ENCODE measurements around the gene MBLAC1.
"Not testable (repeated sequence)": the region's sequence is repeated elsewhere in the genome, so short reads cannot be mapped to it uniquely, and the experiment has no call there.

The MBLAC1 gene

DNA sequence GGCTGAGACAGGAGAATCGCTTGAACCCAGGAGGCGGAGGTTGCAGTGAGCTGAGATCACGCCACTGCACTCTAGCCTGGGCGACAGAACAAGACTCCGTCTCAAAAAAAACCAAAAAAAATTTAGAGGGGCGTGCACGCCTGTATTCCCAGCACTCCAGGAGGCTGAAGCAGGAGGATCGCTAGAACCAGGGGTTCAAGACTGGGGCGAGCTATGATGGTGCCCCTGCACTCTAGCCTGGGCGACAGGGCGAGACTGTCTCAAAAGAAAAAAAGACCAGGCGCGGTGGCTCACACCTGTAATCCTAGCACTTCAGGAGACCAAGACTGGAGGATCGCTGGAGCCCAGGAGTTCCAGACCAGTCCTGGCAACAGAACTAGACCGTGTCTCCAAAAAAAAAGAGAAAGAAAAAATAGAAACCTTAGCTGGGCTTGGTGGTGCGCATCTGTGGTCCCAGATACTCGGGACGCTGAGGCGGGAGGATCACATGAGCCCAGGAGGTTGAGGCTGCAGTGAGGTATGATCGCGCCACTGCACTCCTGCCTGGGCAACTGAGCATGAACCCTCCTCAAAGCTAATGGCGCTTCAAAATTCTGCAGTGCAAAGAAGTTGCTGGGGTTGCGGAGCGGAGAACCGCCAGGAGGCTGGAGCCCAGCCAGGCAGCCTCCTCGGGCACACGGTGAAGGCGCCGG lies 382 bp upstream of the MBLAC1 start:
- no peak for DNase-seq

DNA sequence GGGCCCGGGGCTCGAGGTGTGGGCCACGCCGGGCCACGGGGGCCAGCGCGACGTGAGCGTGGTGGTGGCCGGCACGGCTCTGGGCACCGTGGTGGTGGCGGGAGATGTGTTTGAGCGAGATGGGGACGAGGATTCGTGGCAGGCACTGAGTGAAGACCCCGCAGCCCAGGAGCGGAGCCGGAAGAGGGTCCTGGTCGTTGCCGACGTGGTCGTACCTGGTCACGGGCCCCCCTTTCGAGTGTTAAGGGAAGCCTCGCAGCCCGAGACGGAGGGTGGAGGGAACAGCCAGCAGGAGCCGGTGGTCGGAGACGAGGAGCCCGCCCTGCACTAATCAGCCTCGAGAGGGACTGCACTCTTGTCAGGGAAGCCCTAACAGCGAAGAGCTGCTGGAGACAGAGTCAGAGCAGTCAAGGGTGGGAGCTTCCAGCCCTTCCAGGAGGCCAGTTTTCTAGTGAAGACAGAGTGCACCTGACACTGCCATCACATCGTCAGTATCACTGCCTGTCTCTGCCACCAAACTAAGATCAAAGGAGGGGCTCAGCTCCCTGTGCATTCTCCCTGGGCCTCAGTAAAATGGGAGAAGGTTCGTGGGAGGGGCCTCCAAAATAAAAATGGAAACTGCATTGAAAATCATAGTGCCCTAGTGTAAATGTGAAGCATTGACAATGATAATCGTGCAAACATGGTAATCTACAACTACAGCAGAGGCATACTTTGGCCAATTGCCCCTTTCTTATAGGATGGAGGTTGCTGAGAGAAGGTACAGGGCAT lies 1.3 kb downstream of the MBLAC1 start:
- no peak for DNase-seq

DNA sequence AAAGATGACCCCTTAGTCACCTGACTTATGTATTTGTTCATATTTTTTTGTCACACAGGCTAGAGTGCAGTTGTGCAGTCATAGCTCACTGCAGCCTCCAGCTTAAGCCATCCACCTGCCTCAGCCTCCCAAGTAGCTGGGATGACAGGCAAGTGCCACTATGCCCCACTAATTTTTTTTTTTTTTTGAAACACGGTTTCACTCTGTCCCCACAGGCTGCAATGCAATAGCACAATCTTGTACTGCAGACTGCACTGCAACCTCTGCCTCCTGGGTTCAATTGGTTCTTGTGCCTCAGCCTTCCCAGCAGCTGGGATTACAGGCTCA lies 1.8 kb downstream of the MBLAC1 start:
- no peak for DNase-seq

DNA sequence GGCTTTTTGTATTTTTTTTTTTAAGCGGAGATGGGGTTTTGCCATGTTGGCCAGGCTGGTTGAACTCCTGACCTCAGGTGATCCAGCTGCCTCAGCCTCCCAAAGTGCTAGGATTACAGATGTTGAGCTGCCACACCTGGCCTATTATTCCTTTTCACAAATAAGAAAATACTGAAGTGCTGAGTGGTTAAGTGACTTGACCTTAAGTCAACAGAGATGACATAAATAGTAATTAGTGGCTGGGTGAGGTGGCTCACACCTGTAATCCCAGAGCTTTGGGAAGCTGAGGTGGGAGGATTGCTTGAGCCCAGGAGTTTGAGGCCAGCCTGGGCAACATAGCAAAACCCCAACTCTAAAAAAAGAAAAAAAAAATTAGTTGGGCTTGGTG lies 3.4 kb downstream of the MBLAC1 start:
- peak; percentile 31 for DNase-seq

DNA sequence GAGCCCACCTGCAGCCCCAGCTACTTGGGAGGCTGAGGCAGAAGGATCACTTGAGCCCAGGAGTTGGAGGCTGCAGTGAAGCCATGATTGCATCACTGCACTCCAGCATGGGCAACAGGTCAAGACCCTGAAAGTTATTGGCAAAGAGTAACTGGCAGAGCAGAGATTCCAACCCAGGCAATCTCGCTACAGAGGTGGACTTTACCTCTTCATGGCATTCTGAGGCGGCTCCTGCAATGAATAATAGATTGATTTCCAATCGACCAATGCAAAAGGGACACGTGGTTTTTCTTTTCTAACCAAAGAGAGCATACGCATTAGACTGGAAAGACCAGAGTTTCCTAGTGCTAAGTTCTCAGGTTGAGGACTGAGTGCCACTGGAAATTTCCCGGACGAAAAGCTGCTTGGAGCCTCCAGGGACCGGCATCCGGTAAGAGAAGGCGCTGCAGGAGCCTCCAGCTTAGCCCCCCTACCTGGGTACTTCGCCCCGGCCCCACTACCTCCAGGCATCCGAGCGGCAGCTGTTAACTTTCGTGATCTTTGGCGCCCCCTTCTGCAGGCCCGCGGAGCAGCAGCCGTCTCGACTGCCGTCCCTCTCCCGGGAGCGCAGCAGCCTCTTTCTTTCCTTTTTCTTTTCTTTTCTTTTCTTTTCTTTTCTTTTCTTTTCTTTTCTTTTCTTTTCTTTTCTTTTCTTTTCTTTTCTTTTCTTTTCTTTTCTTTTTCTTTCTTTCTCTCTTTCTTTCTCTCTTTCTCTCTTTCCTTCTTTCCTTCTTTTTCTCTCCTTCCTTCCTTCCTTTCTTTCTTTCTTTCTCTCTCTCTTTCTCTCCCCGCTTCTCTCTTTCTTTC lies 4.1 kb downstream of the MBLAC1 start:
- peak; percentile 27 for DNase-seq

DNA sequence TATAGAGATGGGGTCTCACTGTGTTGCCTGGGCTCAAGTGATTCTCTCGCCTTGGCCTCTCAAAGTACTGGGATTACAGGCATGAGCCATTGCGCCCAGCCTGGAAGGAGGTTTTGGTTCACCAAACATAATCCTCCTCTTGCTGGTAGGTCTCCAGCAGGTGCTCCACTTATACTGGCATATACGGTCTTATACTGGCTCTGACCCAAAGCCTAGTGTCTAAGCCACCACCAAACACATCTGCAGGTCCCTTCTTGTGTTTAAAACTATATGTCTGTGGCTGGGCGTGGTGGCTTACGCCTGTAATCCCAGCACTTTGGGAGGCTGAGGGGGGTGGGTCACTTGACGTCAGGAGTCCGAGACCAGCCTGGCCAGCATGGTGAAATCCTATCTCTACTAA lies 5.4 kb downstream of the MBLAC1 start:
- no peak for DNase-seq

DNA sequence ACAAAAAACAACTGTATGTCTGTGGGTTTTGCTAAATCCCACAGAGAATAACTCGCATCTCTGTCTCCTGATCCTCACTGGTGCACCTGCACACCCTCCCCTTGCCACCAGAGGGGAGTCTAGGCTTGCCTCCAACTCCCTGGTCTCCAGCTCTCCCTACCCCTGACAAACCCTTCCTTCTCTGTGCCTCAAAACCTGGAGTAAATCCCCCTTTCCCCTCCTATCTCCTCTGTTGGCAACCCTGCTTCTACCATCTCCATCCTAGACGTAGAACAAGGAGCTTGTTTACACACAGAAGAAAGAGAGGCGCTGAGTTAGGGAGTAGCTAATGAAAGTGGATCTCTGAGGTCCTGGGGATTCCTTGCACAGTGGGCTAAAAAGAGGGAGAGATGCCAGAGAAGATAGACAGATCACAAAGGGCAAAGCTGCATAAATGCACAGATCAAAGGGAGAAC lies 6.0 kb downstream of the MBLAC1 start:
- DNase-seq, result peak; percentile 14

DNA sequence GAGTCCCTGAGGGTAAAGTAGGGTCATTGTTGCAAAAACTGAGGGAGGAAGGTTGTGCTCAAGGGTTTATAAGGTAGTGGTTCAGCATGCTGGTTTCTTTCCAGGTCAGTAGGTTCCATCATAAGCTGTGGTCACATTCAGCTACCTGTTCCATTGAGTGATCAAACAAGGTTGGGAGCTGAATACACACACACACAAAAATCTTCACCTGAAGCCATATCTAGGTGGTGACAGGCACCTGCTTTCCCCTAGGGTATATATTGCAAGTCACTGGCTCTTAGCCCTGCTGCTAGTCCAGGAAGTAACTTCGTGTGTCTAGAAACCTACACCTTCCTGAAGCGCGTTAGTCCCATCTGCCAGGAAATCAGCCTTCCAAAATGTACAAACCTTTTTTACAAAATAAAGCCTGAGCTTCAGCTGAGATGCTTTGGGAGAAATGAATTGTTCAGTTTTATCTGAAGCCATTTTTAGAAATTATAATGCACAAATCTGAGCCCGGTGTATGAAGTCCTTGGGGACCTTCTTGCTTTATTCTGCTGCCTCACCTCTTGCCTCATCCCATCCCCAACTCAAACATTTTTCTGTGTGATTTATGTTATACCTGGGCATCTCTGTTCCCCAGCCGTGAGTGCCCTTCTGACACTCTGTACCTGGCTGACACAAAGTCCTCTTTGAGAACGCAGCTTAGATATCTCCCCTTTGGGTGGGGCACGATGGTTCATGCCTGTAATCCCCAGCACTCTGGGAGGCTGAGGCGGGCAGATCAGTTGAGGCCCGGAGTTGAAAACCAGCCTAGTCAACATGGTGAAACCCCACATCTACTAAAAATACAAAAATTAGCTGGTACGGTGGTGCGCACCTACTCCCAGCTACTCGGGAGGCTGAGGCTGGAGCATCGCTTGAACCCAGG lies 11.3 kb downstream of the MBLAC1 start:
- DNase-seq, result no peak

DNA sequence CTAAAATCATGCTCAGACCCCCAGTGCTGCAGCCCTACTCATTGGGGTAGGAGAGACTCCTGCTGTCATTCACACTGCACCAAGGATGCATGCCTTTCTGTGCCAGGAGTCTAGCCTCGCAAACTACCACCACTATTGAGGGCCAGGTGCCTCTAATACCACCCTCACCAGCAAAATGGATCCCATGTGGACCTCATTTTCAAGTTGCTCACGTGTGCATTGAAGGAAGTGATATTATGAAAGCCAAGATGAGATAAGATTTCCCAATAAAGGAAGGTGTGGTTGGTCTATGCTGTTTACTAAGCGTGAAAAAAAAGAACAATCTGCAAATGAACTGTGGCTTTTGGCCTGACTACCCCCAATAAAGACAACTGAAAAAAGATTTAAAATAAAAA lies 14.8 kb downstream of the MBLAC1 start:
- no peak for DNase-seq

DNA sequence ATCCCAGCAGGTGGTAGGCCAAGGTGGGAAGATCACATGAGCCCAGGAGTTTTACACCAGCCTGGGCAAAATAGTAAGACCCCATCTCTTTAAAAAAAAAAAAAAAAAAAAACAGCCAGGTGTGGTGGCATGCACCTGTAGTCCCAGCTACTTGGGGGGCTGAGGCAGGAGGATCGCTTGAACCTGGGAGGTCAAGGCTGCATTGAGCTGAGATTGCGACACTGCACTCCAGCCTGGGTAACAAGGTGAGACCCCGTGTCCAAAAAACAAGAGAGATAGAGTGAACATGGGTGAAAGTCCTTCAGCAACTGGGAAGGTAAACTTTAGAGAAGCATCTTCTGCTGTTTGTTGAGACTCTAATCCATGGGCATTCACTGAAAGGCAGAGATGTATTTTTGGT lies 15.7 kb downstream of the MBLAC1 start:
- DNase-seq, result no peak

DNA sequence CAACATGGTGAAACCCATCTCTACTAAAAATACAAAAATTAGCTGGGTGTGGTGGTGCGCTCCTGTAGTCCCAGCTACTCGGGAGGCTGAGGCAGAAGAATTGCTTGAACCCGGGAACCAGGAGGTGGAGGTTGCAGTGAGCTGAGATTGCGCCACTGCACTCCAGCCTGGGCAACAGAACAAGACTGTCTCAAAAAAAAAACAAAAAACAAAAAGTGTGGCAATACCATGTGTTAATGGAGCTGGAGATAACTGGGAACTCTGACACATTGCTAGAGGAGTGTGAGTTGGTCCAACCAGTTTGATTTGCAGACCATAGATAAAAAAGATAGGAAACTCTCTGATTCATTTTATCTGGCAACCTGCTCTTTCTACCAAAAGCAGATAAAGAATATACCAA lies 19.6 kb downstream of the MBLAC1 start:
- not testable (repeated sequence) for DNase-seq

DNA sequence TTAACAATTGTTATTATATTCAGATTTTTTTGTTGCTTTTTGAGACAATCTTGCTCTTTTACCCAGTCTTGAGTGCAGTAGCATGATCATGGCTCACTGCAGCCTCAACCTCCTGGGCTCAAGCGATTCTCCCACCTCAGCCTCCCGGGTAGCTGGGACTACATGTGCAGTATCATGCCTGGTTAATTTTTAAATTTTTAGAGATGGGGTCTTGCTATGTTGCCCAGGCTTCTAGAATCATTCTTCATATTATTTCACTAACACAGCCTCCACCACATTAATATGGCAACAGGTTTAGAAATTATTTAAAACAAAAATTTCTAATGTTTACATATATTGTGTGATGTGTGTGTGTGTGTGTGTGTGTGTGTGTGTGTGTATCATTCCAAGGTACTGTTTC lies 20.5 kb downstream of the MBLAC1 start:
- DNase-seq, result no peak

DNA sequence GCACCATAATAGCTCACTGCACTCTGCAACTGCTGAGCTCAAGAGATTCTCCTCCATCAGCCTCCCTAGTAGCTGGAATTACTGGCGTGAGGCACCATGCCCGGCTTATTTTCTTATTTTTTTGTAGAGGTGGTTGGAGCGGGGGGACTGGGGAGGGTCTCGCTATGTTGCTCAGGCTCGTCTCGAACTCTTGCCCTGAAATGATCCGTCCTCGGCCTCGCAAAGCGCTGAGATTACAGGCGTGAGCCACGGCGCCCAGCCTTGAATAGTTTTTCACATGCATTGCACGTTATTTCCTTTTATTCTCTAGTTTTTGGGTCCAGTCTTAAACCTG lies 21.4 kb downstream of the MBLAC1 start:
- no peak for DNase-seq

DNA sequence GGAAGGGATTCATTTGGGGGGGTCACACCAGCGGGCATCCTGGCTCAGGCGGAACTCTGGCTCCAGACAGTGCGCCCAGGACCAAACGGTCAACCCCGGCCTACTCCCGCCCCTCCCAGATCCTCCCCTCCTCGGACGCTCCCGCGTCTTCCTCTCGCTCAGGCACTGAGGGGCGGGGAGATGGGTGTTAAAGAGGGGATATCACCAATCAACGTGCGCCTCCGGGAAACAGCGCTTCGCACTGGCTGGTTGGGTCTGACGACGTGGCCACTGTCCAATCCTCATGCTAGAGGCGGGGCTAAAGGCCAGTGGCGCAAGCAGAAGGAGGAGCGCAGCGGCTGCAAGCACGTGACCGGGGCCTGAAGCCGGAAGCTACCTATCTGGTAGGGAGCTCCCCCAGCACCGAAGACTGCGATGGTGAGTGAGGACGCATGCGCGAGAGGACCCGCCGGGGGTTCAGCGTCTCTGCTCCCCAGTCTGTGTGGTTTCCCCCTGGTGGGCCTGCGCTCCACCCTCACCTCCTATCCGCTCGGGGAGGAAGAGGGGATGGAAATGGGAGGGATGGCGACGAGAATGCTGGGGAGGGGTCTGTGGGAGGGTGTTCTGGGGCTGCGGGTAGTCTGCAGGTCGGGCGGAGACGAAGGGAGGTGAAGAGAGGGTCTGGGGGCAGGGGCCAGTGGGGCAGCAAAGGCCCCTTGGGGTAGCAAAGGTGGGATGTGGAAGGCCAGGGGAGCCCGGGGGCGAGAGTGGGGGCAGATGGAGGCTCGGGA lies 22.0 kb downstream of the MBLAC1 start, which contains the start of gene LAMTOR4:
Gene LAMTOR4 (plus strand): TSS at position 360 of the 770 bp plus-strand sequence. CDS start 55 bp downstream, at position 415.
- DNase-seq, result peak; percentile 94

DNA sequence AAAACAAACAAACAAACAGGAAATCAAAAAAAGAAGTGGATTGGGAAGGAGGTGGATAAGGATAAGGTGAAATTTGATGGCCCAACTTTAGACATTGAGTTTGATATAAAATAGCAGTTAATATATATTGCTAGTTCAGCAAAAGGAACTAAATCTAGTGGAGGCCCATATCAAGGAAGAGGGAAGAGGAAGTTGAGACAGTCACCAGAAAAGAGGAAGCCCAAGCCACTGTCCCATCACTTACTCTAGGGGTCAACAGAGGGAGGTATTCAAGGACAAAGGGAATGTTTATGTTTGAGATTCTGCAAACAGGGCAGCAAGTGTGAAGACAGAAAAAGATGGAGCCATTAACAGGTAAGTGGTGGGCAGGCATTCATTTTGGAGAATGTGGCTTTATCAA lies 25.6 kb downstream of the MBLAC1 start:
- DNase-seq, result no peak

DNA sequence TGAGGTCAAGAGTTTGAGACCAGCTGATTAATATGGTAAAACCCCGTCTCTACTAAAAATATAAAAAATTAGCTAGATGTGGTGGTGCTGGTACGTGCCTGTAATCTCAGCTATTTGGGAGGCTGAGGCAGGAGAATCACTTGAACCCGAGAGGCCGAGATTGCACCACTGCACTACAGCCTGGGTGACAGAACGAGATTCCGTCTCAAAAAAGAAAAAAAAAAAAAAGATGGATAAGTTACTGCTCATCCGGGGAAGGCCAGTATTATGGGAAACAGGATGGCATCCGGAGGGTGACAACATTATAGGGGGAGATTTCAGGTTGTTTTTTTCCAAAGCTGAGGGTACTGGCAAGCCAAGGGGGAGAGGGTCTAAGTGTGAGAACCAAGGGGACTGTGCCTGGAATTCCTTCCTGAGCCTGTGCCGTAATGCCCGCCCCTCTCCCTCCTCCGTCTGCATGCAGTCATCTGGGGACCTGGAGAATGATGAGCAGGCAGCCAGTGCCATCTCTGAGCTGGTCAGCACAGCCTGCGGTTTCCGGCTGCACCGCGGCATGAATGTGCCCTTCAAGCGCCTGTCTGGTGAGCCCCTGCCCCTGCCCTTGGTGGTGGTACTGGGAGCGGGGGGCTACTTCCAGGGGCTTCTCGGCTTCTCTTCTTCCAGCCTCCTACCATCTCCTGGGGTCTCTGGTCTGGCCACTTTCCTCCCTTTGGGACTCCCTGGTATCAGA lies 26.3 kb downstream of the MBLAC1 start:
- no peak for DNase-seq

DNA sequence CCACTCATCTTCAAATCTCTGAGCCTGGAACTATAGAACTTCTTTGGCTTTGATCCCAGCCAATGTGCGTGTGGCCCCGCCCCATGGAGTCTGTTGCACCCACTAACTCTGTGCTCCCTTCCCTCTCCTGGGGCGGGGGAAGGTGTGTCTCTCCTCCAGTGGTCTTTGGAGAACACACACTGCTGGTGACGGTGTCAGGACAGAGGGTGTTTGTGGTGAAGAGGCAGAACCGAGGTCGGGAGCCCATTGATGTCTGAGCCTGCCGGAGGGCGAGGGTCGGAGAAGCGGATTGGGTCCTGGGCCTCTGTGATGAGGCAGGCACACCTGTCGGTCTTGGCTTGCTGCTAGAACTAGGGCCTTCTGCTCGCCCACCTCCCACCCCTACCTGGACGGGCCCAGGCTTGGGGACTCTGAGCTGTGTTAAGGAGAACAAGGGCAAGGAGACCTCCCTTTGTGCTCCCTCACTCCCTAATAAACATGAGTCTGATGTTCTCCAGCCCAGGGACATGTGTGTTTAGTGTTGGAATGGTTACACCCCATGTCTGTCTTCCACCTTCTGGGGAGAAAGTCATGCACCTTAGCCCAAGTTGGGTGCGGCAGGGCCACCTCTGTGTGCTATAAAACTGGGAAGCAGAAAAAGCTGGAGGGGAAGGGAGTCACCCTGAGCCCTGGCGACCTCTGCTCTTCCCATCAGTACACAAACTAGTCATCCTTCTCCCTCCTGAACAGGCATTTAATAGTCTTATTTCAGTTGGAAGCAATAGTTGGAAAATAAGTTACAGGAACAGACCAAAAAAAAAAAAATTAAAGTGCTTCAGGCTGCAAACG lies 27.2 kb downstream of the MBLAC1 start:
- DNase-seq, result no peak

DNA sequence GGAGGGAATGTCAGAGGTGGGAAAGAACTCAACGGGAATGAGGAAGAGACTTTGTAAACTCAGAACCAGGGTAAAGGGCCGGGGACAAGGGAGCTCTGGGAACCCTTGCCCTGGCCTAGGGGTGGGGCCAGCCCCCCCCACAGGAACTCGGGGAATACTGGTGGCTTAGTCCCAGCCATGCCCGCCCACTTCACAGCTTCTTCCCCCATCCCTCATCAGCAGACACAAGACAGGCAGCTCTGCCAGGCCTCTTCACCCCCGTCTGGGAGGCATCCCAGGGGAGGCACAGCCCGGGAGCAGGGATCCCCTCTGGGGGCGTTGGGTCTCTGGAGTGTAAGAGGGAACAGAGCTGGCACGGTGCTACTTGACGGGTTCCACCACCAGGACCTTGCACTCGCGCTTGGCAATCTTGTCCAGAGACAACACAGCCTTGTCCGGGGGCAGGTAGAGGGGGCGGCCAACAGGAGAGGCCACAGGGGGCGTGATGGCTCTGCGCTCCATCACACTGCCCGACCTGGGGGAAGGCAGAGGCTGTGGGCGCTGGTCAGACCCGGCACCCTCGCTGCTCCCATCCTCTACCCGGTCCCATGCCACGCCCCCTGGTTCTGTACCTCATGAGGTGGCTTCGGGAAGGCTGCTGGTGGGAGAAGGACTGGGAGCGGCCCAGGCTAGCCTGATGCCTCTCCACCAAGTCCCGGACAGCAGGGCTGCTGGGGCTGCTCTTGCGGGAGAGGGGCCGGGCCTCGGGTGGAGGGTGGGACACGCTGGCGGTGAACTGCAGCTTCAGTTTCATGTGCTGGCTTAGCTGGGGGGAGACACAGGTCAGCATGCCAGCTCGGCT lies 28.1 kb downstream of the MBLAC1 start:
- no peak for DNase-seq
